ENCODE results near the gene METTL25B. TPM values are rescaled to one million over a fixed set of nuclear protein-coding genes. Genes with fewer than 3 reads are reported as not detected.

Gene METTL25B
- total and polyA plus RNA-seq, 5 experiments from 2014 or later: 2.3 to 39.3 (median 6.7) TPM

DNA sequence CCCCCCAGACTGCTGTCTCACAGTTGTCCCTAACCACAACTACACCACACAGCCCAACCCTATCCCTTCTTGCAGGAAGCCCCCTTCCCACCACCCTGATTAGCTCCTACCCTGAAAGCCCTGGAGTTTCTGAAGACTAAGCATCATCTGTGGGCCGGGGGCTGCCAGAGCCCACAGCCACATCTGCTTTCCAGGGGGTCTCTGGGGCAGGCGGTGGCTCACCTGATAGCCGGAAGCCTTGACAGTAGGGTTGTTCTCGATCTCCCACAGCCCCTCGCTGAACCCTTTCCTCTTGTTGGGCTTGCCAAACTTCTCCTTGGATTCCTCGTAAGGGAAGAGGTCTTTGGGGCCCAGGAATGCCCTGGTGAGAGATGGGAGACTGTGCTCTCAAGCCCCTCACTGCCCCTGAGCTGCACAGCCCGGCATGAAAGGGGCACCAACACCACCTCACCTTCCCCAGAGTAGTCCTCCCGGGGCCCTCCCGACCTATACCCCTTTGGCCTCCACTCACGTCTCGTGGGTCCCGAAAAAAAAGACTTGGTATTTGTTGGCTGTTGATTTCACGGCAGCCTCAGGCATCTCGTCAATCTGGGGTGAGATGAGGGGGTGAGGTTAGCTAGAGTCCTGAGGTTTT, 16.6 kb downstream of the METTL25B start:
- peak overlapping the region in 1 of 10 donors; percentile 52 for H3K4me3 Mint-ChIP-seq
- no peak for DNase-seq
- H3K27me3 Mint-ChIP-seq: no peaks in the 10 kb centered on the region
- peaks cover 0 to 27% (median 4%) of the 10 kb centered on the region in 3 donors for H3K36me3 Mint-ChIP-seq
- POLR2A ChIA-PET: no interaction called here
- ATAC-seq: no peak
- H3K4me1 Mint-ChIP-seq: peaks cover 42 to 74% (median 72%) of the 10 kb centered on the region in 4 donors
- H3K27ac Mint-ChIP-seq: peak overlapping the region; percentile 17 to 94 (median 82)
- peaks cover 0 to 2% (median 0%) of the 10 kb centered on the region in 9 donors for H3K9me3 Mint-ChIP-seq

DNA sequence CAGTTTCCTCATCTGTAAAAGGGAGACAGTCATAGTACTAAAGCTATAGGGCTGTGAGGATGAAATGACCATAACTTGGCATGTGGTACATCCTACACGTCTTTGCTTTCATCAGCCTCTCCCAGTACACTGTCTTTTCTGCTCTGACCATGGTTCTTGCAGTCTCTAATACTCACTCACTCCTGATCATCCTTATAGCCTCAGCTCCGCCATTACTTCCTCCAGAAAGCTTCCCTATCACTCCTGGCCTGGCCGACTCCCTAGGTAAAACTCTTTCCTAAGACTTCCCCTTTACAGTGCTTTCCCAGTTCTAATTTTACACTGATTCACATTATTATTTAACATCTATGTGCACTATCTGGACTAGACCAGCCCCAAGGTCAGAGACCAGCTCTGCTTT, 17.6 kb downstream of the METTL25B start:
- POLR2A ChIA-PET: interaction anchor here (0.6 to 1.4 kb wide), 2 partner anchors 11 to 18 kb away, joined by 4 read pairs; partner anchors contain the start of genes ISG20L2 and METTL25B
- H3K9me3 Mint-ChIP-seq: peaks cover 0 to 2% (median 0%) of the 10 kb centered on the region in 9 donors
- H3K4me1 Mint-ChIP-seq: peaks cover 44 to 76% (median 70%) of the 10 kb centered on the region in 4 donors
- H3K27me3 Mint-ChIP-seq: no peaks in the 10 kb centered on the region
- no peak for ATAC-seq
- no peak for DNase-seq
- peak overlapping the region; percentile 9 to 97 (median 86) for H3K27ac Mint-ChIP-seq
- peaks cover 0 to 27% (median 4%) of the 10 kb centered on the region in 3 donors for H3K36me3 Mint-ChIP-seq
- H3K4me3 Mint-ChIP-seq: peak overlapping the region in 9 of 10 donors; percentile 32 to 86 (median 70)

DNA sequence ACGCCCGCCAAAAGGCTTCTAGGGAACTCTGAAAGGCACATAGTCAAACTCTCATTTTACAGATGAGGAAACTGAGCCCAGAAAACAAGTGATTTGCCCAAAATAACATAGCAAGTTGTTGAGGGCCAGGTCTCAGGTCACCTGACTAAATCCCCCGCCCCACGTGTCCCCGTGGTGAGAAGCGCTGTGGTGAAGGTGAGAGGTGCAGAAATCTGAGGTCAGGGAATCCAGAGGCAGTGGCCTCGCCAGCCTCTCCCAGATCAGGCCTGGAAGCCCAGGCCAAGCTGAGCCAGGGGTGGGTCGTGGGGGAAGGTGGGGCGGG, 18.1 kb downstream of the METTL25B start:
- H3K4me1 Mint-ChIP-seq: peaks cover 41 to 72% (median 66%) of the 10 kb centered on the region in 4 donors
- H3K9me3 Mint-ChIP-seq: peaks cover 0 to under 1% (median 0%) of the 10 kb centered on the region in 9 donors
- ATAC-seq (no peak), DNase-seq (no peak)
- H3K36me3 Mint-ChIP-seq: peaks cover 0 to 27% (median 3%) of the 10 kb centered on the region in 3 donors
- peak overlapping the region; percentile 65 to 97 (median 86) for H3K27ac Mint-ChIP-seq
- H3K4me3 Mint-ChIP-seq: peak overlapping the region; percentile 32 to 93 (median 74)
- no peaks in the 10 kb centered on the region for H3K27me3 Mint-ChIP-seq
- POLR2A ChIA-PET: interaction anchor here (1.4 to 1.5 kb wide), 2 partner anchors 16 to 18 kb away, joined by 4 to 5 read pairs; partner anchors contain the start of genes ISG20L2 and METTL25B

DNA sequence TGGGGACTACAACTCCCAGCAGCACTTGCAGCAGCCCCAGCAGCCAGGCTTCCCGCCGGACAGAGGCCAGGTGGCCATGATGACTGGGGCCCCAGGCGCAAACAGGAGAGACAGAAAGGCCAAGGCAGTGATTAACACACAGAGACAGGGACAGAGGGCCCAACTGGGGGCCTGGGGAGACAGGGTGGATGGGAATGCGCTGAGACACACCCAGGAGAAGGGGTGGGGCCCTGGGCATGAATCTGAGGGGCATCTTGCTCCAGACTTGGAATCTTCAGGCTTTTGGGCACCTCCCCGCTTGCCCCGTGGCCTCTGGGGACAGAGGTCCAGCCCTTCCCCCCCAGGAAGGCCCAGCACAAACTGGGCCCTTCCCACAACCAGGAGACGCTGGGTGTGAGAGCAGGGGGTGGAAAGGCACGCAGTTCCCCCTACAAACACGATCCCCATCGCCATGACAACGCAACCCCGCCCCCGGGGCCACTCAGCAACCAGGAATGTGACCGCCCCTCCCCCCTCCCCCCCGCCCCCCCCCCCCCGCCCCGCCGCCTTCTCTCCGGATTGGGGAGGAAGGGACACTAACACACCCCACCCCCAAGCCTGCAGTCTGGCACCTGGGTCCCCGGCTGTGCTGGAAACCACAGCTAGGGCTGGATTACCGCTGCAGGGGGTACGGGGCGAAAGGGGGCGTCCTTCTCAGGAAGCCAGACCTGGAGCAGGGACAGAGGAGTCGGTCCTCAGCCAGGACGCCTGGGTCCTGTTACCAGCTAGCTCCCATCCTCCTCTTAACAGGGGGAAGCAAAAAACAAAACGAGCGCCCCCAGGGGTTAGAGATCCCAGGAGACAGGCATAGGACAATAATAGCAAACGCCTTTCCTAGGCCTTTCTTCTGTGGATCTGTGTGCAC, 18.7 kb downstream of the METTL25B start:
- Mint-ChIP-seq H3K9me3 (no peaks in the 10 kb centered on the region), H3K27me3 (no peaks in the 10 kb centered on the region), H3K4me3 (peak overlapping the region; percentile 68 to 97 (median 92)), H3K27ac (peak overlapping the region; percentile 80 to 97 (median 90)), H3K36me3 (peaks cover 0 to 26% (median 2%) of the 10 kb centered on the region in 3 donors), H3K4me1 (peaks cover 37 to 66% (median 60%) of the 10 kb centered on the region in 4 donors)
- peak in 9 of 10 donors; percentile 46 to 85 (median 61) for DNase-seq
- POLR2A ChIA-PET: interaction anchor here (0.9 to 1.5 kb wide), 7 partner anchors 9 to 20 kb away, joined by 3 to 8 read pairs (median 4); partner anchors contain the start of genes ISG20L2, METTL25B and PRCC
- ATAC-seq: peak in 1 of 2 donors; percentile 5

DNA sequence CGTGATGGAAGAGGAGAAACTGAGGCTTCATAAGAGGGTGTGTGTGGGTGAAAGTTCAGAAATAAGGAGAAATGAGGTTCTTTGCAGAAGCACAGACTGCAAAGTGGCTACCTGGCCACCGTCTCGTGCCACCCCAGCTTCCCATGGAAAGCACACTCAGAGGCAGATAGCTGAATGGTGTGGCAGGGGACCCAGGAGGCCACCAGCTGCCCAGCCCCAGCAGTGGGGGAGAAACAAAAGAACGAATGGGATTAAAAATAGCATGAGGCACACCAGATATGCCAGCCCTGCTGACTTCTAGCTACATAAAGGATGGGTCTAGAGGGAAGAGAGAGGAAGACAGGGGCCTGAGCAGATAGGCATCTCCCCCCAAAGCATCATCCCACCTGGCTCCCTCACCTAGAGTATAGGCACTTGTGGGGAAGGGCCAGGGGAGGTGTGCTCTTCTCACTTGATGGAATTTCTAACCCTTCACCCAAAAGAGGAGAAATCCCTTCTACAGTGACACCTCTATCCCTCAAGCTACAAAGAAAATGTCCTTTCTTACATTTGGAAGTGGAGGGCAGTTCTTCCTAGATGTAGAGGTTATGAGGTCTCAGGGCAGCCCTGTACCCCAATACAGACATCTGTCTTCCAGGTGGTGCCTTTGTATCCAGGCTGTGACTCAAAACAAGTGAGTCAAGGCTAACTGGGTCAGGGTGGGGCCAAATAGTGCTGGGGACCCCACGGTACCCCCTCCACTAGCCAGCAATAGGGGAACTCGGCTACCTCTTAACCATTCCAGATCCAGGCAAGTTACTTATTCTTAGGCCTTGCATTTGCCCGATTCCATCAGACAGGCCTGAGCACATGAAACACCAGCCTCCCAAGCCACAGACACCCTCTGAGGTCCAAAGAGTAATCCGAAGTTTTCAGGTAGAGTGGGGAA, 19.7 kb downstream of the METTL25B start:
- ATAC-seq: no peak
- POLR2A ChIA-PET: interaction anchor here (0.9 to 1.5 kb wide), 6 partner anchors 8 to 21 kb away, joined by 3 to 8 read pairs (median 4); partner anchors contain the start of genes ISG20L2, METTL25B and PRCC

DNA sequence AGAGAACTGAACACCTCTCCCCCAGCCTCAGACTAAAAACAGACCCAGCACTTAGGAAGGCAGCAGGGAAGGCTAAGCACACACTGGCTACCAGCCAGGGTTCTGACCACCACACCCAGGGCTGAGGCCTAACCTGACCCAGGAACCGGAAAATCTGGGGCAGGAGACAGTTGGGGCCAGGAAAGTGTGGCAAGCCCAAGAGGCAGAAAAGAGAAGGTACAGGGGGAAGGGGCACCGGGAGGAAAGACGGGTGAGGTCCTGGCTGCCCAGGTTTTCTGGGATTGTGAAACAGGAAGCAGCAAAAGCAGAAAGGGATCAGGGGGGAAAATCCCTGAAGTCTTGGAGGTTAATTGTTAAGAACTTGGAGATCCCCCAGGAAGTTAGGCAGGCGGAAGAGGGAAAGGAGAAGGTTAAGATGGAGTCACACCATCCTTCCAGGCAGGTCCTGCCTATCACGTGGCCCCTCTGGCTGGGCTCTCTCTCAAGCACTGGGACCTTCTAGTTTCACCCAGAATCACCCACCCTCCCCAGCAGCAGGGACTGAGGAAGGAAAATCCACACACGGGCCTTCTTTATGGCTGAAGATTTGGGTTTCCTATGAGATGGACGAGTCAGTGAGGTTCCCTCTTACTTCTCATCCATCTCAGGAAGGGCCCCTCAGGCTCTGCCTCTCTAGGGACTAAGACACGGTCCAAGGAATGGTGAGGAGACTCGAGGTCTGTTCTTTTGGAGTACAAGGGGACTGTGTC, 20.6 kb downstream of the METTL25B start:
- POLR2A ChIA-PET: interaction anchor here (0.8 kb wide), 1 partner anchor 69 kb away, joined by 3 read pairs; no protein-coding TSS in a partner anchor
- DNase-seq: no peak
- no peaks in the 10 kb centered on the region for H3K27me3 Mint-ChIP-seq
- no peaks in the 10 kb centered on the region for H3K9me3 Mint-ChIP-seq
- H3K36me3 Mint-ChIP-seq: peaks cover 0 to 16% (median 2%) of the 10 kb centered on the region in 3 donors
- peak overlapping the region; percentile 84 to 97 (median 92) for H3K27ac Mint-ChIP-seq
- peak overlapping the region; percentile 81 to 97 (median 92) for H3K4me3 Mint-ChIP-seq
- no peak for ATAC-seq
- H3K4me1 Mint-ChIP-seq: peaks cover 38 to 75% (median 71%) of the 10 kb centered on the region in 4 donors

More for the DNA sequence above, 19.7 kb downstream of the METTL25B start:
- peak overlapping the region; percentile 84 to 97 (median 92) for H3K27ac Mint-ChIP-seq
- peak overlapping the region; percentile 81 to 97 (median 92) for H3K4me3 Mint-ChIP-seq
- H3K4me1 Mint-ChIP-seq: peaks cover 38 to 68% (median 66%) of the 10 kb centered on the region in 4 donors
- H3K9me3 Mint-ChIP-seq: no peaks in the 10 kb centered on the region
- no peaks in the 10 kb centered on the region for H3K27me3 Mint-ChIP-seq
- H3K36me3 Mint-ChIP-seq: peaks cover 0 to 22% (median 2%) of the 10 kb centered on the region in 3 donors
- DNase-seq: no peak

DNA sequence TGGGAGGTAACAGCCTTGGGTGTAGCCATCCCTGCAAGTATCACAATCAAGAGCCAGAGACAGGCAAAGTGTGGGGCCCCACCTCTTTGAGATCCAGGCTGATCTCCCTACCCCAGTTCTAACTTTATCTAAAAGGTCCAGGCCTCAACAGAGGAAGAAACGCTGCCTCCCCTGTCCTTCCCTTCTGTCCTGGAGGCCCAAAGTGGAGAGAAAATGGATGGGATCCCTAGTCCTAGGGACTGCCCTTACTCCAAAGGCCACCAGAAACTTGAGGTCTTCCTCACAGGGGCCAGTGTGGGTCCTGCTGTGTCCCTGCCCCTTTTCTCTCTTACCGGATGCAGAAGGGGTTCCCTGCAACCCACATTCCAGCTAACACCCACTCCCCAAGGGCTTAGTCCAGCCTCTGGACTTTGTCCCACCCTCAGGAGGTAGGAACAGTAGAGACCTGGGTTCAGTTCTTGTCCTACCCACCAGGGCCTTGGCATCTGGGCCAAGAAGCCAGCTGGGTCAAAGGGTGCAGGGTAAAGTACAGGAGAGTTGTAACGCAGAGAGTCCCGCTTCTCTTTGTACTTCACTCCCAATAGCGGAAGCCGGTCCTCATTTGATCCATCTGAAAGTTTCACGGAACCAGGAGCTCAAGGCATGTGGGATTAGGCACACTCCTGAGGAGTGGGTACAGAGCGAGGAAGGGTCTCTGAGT, 21.3 kb downstream of the METTL25B start:
- Mint-ChIP-seq H3K4me1 (peaks cover 35 to 75% (median 71%) of the 10 kb centered on the region in 4 donors), H3K27me3 (no peaks in the 10 kb centered on the region), H3K27ac (peak overlapping the region; percentile 84 to 97 (median 94)), H3K36me3 (peaks cover 0 to 12% (median 2%) of the 10 kb centered on the region in 3 donors), H3K9me3 (no peaks in the 10 kb centered on the region), H3K4me3 (peak overlapping the region; percentile 81 to 97 (median 92))
- POLR2A ChIA-PET: interaction anchor here (0.8 to 4.4 kb wide), 4 partner anchors 8 to 68 kb away, joined by 3 to 70 read pairs (median 26); partner anchors contain the start of genes ISG20L2, METTL25B and MRPL24
- DNase-seq (no peak), ATAC-seq (no peak)

DNA sequence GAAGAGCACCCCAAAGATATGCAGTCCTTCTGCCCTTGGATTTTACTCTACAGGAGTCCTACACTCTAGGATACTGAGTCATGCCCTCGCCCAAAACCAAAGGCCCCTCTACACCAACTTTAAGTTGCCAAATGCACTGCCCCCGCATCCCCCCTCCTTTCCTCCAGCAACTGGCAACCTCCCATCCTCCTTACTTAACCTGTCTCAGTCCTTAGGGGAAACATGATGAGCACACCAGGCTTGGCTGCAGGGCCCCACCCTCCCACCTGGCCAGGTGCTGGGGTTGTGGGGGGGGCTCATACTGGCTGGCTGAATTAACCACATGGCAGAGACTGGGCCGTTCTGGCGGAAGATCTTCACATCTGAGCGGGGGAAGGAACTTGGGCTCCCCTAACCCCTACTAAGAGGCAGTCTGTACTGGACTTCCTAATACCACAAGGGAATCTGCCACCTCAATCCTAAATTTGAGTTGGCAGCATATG, 22.0 kb downstream of the METTL25B start:
- peak in 1 of 10 donors; percentile 21 for DNase-seq
- H3K27ac Mint-ChIP-seq: peak overlapping the region; percentile 84 to 97 (median 94)
- POLR2A ChIA-PET: interaction anchor here (0.9 to 4.4 kb wide), 5 partner anchors 9 to 50 kb away, joined by 3 to 70 read pairs (median 48); partner anchors contain the start of genes ISG20L2, METTL25B, MRPL24 and PRCC

DNA sequence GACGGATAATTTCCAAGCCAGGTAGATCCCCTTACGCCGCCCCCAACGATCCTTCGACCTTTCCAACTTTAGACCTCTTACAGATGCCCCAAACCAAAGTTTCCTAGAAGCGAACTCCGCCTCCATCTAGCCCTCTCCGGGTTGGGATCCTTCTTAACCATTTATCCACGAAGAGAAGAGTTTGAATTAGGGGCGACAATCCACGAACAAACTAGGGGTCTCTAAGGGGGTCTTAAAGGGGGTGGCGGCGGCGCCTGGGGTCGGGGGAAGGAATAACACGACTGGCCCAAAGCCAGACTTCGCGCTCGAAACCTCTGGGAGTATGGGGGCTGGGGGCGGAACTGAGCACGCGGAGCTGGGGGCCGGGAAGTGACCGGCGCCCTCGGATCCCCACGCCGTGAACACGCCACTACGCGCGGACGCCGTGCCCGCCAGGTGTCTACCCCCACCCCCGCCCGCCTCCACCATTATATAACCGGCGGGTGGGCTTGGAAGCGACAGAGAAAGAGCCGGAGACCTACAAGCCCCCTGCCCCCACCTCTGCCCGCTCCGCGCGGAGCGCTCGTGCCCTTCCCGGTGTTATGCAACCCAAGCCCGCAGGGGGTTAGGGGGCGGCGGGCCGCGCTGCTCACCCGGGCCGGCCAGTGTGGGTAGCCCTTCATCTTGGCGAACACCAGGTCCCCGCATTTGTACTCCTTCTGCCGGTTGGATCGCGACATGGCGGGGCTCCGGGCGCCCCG, 22.6 kb downstream of the METTL25B start:
- peak; percentile 43 for ATAC-seq
- H3K4me3 Mint-ChIP-seq: peak overlapping the region; percentile 81 to 97 (median 92)
- peak in 5 of 10 donors; percentile 24 to 58 (median 48) for DNase-seq

More for the DNA sequence above, 22.0 kb downstream of the METTL25B start:
- no peak for ATAC-seq
- Mint-ChIP-seq H3K4me3 (peak overlapping the region; percentile 81 to 97 (median 92)), H3K9me3 (no peaks in the 10 kb centered on the region), H3K27me3 (no peaks in the 10 kb centered on the region), H3K36me3 (peaks cover 0 to 9% (median 0%) of the 10 kb centered on the region in 3 donors), H3K4me1 (peaks cover 39 to 73% (median 66%) of the 10 kb centered on the region in 4 donors)

More for the DNA sequence above, 22.6 kb downstream of the METTL25B start:
- Mint-ChIP-seq H3K9me3 (no peaks in the 10 kb centered on the region), H3K4me1 (peaks cover 36 to 70% (median 61%) of the 10 kb centered on the region in 4 donors), H3K27ac (peak overlapping the region; percentile 84 to 97 (median 94)), H3K27me3 (no peaks in the 10 kb centered on the region), H3K36me3 (peaks cover 0 to 2% (median 0%) of the 10 kb centered on the region in 3 donors)
- POLR2A ChIA-PET: interaction anchor here (0.6 to 4.4 kb wide), 13 partner anchors 9 to 250 kb away, joined by 3 to 70 read pairs (median 6); partner anchors contain the start of genes ISG20L2, MEF2D, METTL25B and MRPL24

All from naive thymus-derived CD8-positive, alpha-beta T cell (primary cell).